Thyroid gland (tissue), 4 donors: Measurements from ENCODE around the gene ASNSD1. TPM values are rescaled to one million over a fixed set of nuclear protein-coding genes. Genes with fewer than 3 reads are reported as not detected.

Source experiments
- DNase-seq, 2 donors: peaks; one replicate each; pipeline ENCODE4 v3.0.0-alpha.2; 2019
- H3K27ac ChIP-seq, 3 donors: fragments of 200-600 bp; sonication (generic); 1 replicate in 2 of 3; 2 replicates in 1 of 3; pipeline ENCODE4 v1.5.1; 2016 to 2019; ENCODE audit warnings: mild to moderate bottlenecking in 1 of 3, moderate library complexity in 1 of 3
- H3K27me3 ChIP-seq: fragments of 200-600 bp; sonication (generic); one replicate; pipeline ENCODE4 v1.5.1; 2019
- H3K36me3 ChIP-seq, 2 donors: fragments of 200-600 bp; sonication (generic); one replicate each; pipeline ENCODE4 v1.5.1; 2016 to 2019
- H3K4me1 ChIP-seq, 2 donors: fragments of 200-600 bp; sonication (generic); one replicate each; pipeline ENCODE4 v1.5.1; 2017 to 2019
- H3K4me3 ChIP-seq, 3 donors: fragments of 200-600 bp; sonication (generic); replicated peaks in 1 of 3; 1 replicate in 2 of 3; 2 replicates in 1 of 3; pipeline ENCODE4 v1.5.1; 2016; ENCODE audit warnings: mild to moderate bottlenecking in 1 of 3
- H3K9me3 ChIP-seq: fragments of 200-600 bp; sonication (generic); one replicate; pipeline ENCODE4 v1.5.1; 2017
- POLR2A ChIP-seq, 2 donors: fragments of 450-650 bp; IDR thresholded peaks; one replicate each; pipeline ENCODE4 v1.6.1; 2017; ENCODE audit warnings: antibody characterized with exemption in 2 of 2, mild to moderate bottlenecking in 2 of 2, moderate library complexity in 1 of 2
- WGBS, 2 donors: methylation state at CpG; one replicate each; pipeline ENCODE4 v1.1.5; 2017; 5-methylcytosine and 5-hydroxymethylcytosine counted together
- intact Hi-C: fragments of 100-400 bp; cut with DNase I; formaldehyde crosslinking; loops from one replicate; pipeline ENCODE4 v1.15.1; 2023
- total RNA-seq, 4 donors: library from RNA; depleted of rRNA; stranded (reverse); fragments of >200 nt; gene quantifications; one replicate each; pipeline ENCODE4 v1.2.3, GENCODE V29; 2016
- TF ChIP-seq, protein P1 (sequence below), 6 experiments: fragments of 200-600 bp in 3 of 6; fragments of 450-650 bp in 3 of 6; sonication (generic) in 3 of 6; IDR thresholded peaks; one replicate each; pipeline ENCODE4 v1.5.1; 2016 to 2019; ENCODE audit warnings: antibody characterized with exemption in 6 of 6, mild to moderate bottlenecking in 2 of 6, inconsistent platforms in 1 of 6, moderate library complexity in 1 of 6

Gene ASNSD1
- total RNA-seq, 4 donors from 2014 or later = 42.0 to 80.9 (median 49.3) TPM

- Histone ChIP-seq H3K36me3 (no peaks in the 10 kb centered on the region), H3K4me1 (no peaks in the 10 kb centered on the region), H3K27ac (no peak overlapping the region), H3K9me3 (no peaks in the 10 kb centered on the region), H3K27me3 (no peaks in the 10 kb centered on the region), H3K4me3 (no peak overlapping the region)
- no peak for DNase-seq
- TF ChIP-seq, protein P1, sequence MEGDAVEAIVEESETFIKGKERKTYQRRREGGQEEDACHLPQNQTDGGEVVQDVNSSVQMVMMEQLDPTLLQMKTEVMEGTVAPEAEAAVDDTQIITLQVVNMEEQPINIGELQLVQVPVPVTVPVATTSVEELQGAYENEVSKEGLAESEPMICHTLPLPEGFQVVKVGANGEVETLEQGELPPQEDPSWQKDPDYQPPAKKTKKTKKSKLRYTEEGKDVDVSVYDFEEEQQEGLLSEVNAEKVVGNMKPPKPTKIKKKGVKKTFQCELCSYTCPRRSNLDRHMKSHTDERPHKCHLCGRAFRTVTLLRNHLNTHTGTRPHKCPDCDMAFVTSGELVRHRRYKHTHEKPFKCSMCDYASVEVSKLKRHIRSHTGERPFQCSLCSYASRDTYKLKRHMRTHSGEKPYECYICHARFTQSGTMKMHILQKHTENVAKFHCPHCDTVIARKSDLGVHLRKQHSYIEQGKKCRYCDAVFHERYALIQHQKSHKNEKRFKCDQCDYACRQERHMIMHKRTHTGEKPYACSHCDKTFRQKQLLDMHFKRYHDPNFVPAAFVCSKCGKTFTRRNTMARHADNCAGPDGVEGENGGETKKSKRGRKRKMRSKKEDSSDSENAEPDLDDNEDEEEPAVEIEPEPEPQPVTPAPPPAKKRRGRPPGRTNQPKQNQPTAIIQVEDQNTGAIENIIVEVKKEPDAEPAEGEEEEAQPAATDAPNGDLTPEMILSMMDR (IDR thresholded peaks at IDR 0.05) = no peak
- TF ChIP-seq POLR2A (IDR thresholded peaks at IDR 0.05) = no peak
- intact Hi-C loops = no loop called here
- 93 to 95% methylated on average over 4 of the region's 4 CpGs for WGBS, 2 donors
Observed at GRCh38 chr2:189719571-189719970, 58.3 kb downstream of the ASNSD1 start.

Other genes with a start within 250 kb of the ASNSD1 start
- gene WDR75, start 220.0 kb upstream of the ASNSD1 start, total RNA-seq = 10 to 100 TPM; 23.0 to 75.2 (median 35.3) TPM
- 100 to 1,000 TPM; 115 to 285 (median 133) TPM for gene SLC40A1, start 80.7 kb upstream of the ASNSD1 start, total RNA-seq
- 10 to 100 TPM; 14.1 to 40.2 (median 24.2) TPM for gene ANKAR, start 13.2 kb downstream of the ASNSD1 start, total RNA-seq
- 10 to 100 TPM in 2 of 4 donors, 1 to 10 TPM in 2; 6.9 to 13.7 (median 9.8) TPM for gene OSGEPL1, start 101.3 kb downstream of the ASNSD1 start, total RNA-seq
- gene ORMDL1, start 122.9 kb downstream of the ASNSD1 start, total RNA-seq = 100 to 1,000 TPM in 1 of 4 donors, 10 to 100 TPM in 3; 73.1 to 124 (median 90.0) TPM
- gene PMS1, start 123.0 kb downstream of the ASNSD1 start, total RNA-seq = 10 to 100 TPM; 22.7 to 34.9 (median 28.1) TPM